H1 (cell line): Measurements from ENCODE around the gene PRAME. TPM values are rescaled to one million over a fixed set of nuclear protein-coding genes. Genes with fewer than 3 reads are reported as not detected.

ENCODE experiments used
- CTCF ChIA-PET: fragments of 300-600 bp; sonication (Branson Sonifier 250); formaldehyde crosslinking; loops from one replicate; lab custom pipeline; 2021; ENCODE audit not compliant: partially characterized antibody; lab: Charles Lee
- POLR2A ChIA-PET: fragments of 300-600 bp; sonication (Branson Sonifier 250); formaldehyde crosslinking; loops from one replicate; lab custom pipeline; 2021; ENCODE audit warnings: inconsistent platforms; ENCODE audit not compliant: partially characterized antibody; lab: Charles Lee
- DNase-seq, 2 experiments: peaks; one replicate each; pipeline versions ENCODE4 v3.0.0 to v3.0.0-alpha.2; 2010 to 2022; ENCODE audit warnings: low spot score in 2 of 2, low read depth in 1 of 2, mixed read lengths in 1 of 2
- FAIRE-seq: peaks from 2 replicates; lab custom pipeline; 2011; peaks lifted over from hg19 to GRCh38; lab: Jason Lieb, UNC
- H2AFZ ChIP-seq: 2 replicates; pipeline ENCODE4 v1.8.1; 2012; ENCODE audit warnings: low read length, inconsistent platforms
- H2AK5ac ChIP-seq: 2 replicates; pipeline ENCODE4 v1.6.1; 2013; ENCODE audit warnings: low read depth, low read length
- H2BK120ac ChIP-seq: replicated peaks from 2 replicates; pipeline ENCODE3; 2013; ENCODE audit warnings: low read depth, low read length, inconsistent platforms
- H2BK12ac ChIP-seq: 2 replicates; pipeline ENCODE4 v1.6.1; 2013; ENCODE audit warnings: low read depth, low read length
- H2BK15ac ChIP-seq: 2 replicates; pipeline ENCODE4 v1.6.1; 2013; ENCODE audit warnings: low read length
- H2BK20ac ChIP-seq: 2 replicates; pipeline ENCODE4 v1.6.1; 2013; ENCODE audit warnings: low read length
- H2BK5ac ChIP-seq: 2 replicates; pipeline ENCODE4 v1.6.1; 2013; ENCODE audit warnings: low read depth, low read length
- H3K14ac ChIP-seq: 2 replicates; pipeline ENCODE4 v1.6.1; 2013; ENCODE audit warnings: inconsistent platforms; ENCODE audit not compliant: insufficient read length
- H3K18ac ChIP-seq: 2 replicates; pipeline ENCODE4 v1.6.1; 2013; ENCODE audit warnings: low read length; ENCODE audit errors: extremely low read depth
- H3K23ac ChIP-seq: 2 replicates; pipeline ENCODE4 v1.6.1; 2013; ENCODE audit warnings: inconsistent platforms; ENCODE audit not compliant: insufficient read length
- H3K23me2 ChIP-seq: 2 replicates; pipeline ENCODE4 v1.6.1; 2013; ENCODE audit warnings: low read depth, low read length
- H3K27ac ChIP-seq: 2 replicates; pipeline ENCODE4 v1.6.1; 2011; ENCODE audit warnings: low read depth, low read length, inconsistent platforms
- H3K27me3 ChIP-seq, 4 experiments: replicated peaks in 1 of 4; 1 replicate in 1 of 4; 2 replicates in 3 of 4; pipeline versions ENCODE4 v1.6.1 to v1.8.1; 2011 to 2013; ENCODE audit warnings: low read length in 3 of 4, mild to moderate bottlenecking in 3 of 4, inconsistent platforms in 2 of 4, mixed read lengths in 2 of 4, moderate library complexity in 1 of 4; ENCODE audit not compliant: control insufficient read depth in 3 of 4, insufficient read depth in 3 of 4; ENCODE audit errors: extremely low read depth in 1 of 4
- H3K36me3 ChIP-seq, 4 experiments: 2 replicates each; pipeline versions ENCODE4 v1.6.1 to v1.8.1; 2011 to 2013; ENCODE audit warnings: mild to moderate bottlenecking in 4 of 4, low read length in 3 of 4, moderate library complexity in 2 of 4, control low read depth in 1 of 4, inconsistent platforms in 1 of 4; ENCODE audit not compliant: insufficient read depth in 4 of 4, control insufficient read depth in 2 of 4
- H3K4ac ChIP-seq: replicated peaks from 2 replicates; pipeline ENCODE3; 2013; ENCODE audit warnings: low read length, low read depth, mixed read lengths, inconsistent platforms; ENCODE audit not compliant: insufficient read length
- H3K4me1 ChIP-seq, 4 experiments: replicated peaks in 1 of 4; 1 replicate in 1 of 4; 2 replicates in 3 of 4; pipeline versions ENCODE4 v1.6.1 to v1.8.1; 2011 to 2013; ENCODE audit warnings: low read length in 3 of 4, inconsistent platforms in 2 of 4, mixed read lengths in 1 of 4; ENCODE audit not compliant: insufficient read depth in 4 of 4, control insufficient read depth in 3 of 4
- H3K4me2 ChIP-seq, 2 experiments: 2 replicates each; pipeline versions ENCODE4 v1.6.1 to v1.8.1; 2011 to 2013; ENCODE audit warnings: low read depth in 2 of 2, low read length in 2 of 2, control low read depth in 1 of 2, inconsistent platforms in 1 of 2, mild to moderate bottlenecking in 1 of 2; ENCODE audit not compliant: insufficient read depth in 1 of 2
- H3K4me3 ChIP-seq, 4 experiments: fragments of 200-600, 300-600 bp in 1 of 4; sonication (generic), shearing (Covaris generic), sonication (Bioruptor Twin) in 1 of 4; 2 replicates each; pipeline versions ENCODE4 v1.5.1 to v1.8.1; 2011 to 2016; ENCODE audit warnings: low read length in 4 of 4, low read depth in 3 of 4, control low read depth in 2 of 4, inconsistent platforms in 2 of 4, mild to moderate bottlenecking in 2 of 4, mixed read lengths in 1 of 4, moderate library complexity in 1 of 4; ENCODE audit not compliant: insufficient read depth in 2 of 4; ENCODE audit errors: extremely low read depth in 1 of 4
- H3K56ac ChIP-seq: replicated peaks from 2 replicates; pipeline ENCODE3; 2013; ENCODE audit warnings: low read depth, mild to moderate bottlenecking, mixed read lengths, low read length, inconsistent platforms; ENCODE audit not compliant: insufficient read length
- H3K79me1 ChIP-seq: 2 replicates; pipeline ENCODE4 v1.6.1; 2013; ENCODE audit warnings: low read depth, low read length, control low read depth
- H3K79me2 ChIP-seq, 2 experiments: 2 replicates each; pipeline versions ENCODE4 v1.6.1 to v1.8.1; 2012 to 2013; ENCODE audit warnings: low read length in 2 of 2, mild to moderate bottlenecking in 2 of 2, inconsistent platforms in 1 of 2; ENCODE audit not compliant: insufficient read depth in 2 of 2, control insufficient read depth in 1 of 2
- H3K9ac ChIP-seq, 4 experiments: replicated peaks in 1 of 4; 1 replicate in 1 of 4; 2 replicates in 3 of 4; pipeline versions ENCODE4 v1.6.1 to v1.8.1; 2011 to 2013; ENCODE audit warnings: low read depth in 3 of 4, low read length in 3 of 4, control low read depth in 2 of 4, mild to moderate bottlenecking in 2 of 4, moderate library complexity in 2 of 4, inconsistent platforms in 1 of 4; ENCODE audit errors: extremely low read depth in 1 of 4
- H3K9me3 ChIP-seq, 2 experiments: 2 replicates each; pipeline versions ENCODE4 v1.6.1 to v1.8.1; 2012 to 2013; ENCODE audit warnings: mild to moderate bottlenecking in 2 of 2, moderate library complexity in 2 of 2, control low read depth in 1 of 2, inconsistent platforms in 1 of 2, low read depth in 1 of 2, low read length in 1 of 2, mixed read lengths in 1 of 2; ENCODE audit not compliant: insufficient read depth in 2 of 2
- H4K20me1 ChIP-seq, 2 experiments: replicated peaks in 1 of 2; 2 replicates each; pipeline versions ENCODE3 to v1.8.1; 2011 to 2013; ENCODE audit warnings: inconsistent platforms in 2 of 2, low read length in 2 of 2, mild to moderate bottlenecking in 1 of 2; ENCODE audit not compliant: insufficient read depth in 2 of 2, control insufficient read depth in 1 of 2
- H4K5ac ChIP-seq: 2 replicates; pipeline ENCODE4 v1.6.1; 2013; ENCODE audit warnings: low read length, low read depth, mixed read lengths, inconsistent platforms; ENCODE audit not compliant: insufficient read length
- H4K8ac ChIP-seq: 2 replicates; pipeline ENCODE4 v1.8.0; 2013; ENCODE audit warnings: mild to moderate bottlenecking, moderate library complexity, low read length, inconsistent platforms; ENCODE audit not compliant: insufficient read depth; ENCODE audit errors: extremely low read depth
- H4K91ac ChIP-seq: replicated peaks from 2 replicates; pipeline ENCODE3; 2013; ENCODE audit warnings: low read length, mixed read lengths, inconsistent platforms; ENCODE audit not compliant: insufficient read length
- CEBPB ChIP-seq: IDR thresholded peaks from 2 replicates; pipeline ENCODE4 v1.6.1; 2012; ENCODE audit warnings: low read depth, low read length
- GABPA ChIP-seq: IDR thresholded peaks from 2 replicates; pipeline ENCODE4 v1.6.1; 2011; ENCODE audit warnings: mild to moderate bottlenecking, low read length, moderate library complexity, borderline replicate concordance; ENCODE audit not compliant: insufficient read depth
- SRF ChIP-seq: IDR thresholded peaks from 2 replicates; pipeline ENCODE4 v1.6.1; 2011; ENCODE audit warnings: mild to moderate bottlenecking, low read depth, low read length, moderate library complexity
- WGBS, 2 experiments: shearing (Covaris generic) in 1 of 2; methylation state at CpG; one replicate each; pipeline versions ENCODE4 v1.1.6 to v1.1.7; 2013 to 2015; ENCODE audit warnings: low lambda C conversion rate in 2 of 2, mixed read lengths in 2 of 2, inconsistent platforms in 1 of 2, low coverage in 1 of 2, missing lambda C conversion rate in 1 of 2; ENCODE audit not compliant: insufficient replicate concordance in 2 of 2, insufficient coverage in 1 of 2, insufficient read length in 1 of 2; ENCODE audit errors: extremely low coverage in 1 of 2, missing lambda C conversion rate in 1 of 2; 5-methylcytosine and 5-hydroxymethylcytosine counted together
- polyA plus RNA-seq, 7 experiments: library from polyadenylated mRNA; depleted of rRNA in 3 of 7; stranded (reverse) in 5 of 7; unstranded in 2 of 7; fragments of >200 nt in 5 of 7; fragments of 200-250 nt in 2 of 7; gene quantifications; 1 replicate in 5 of 7; 2 replicates in 1 of 7; 4 replicates in 1 of 7; pipeline versions ENCODE4 v1.2.1 to v1.2.3, GENCODE V29; 2011 to 2013; ENCODE audit warnings: missing spikeins in 2 of 7, mixed read lengths in 2 of 7
- total RNA-seq: library from RNA; stranded (reverse); fragmentation: NEBNext Ultra II Directional; extraction: Animal tissue kit (Norgen Biotek cat#: 25700); gene quantifications from 2 replicates; pipeline ENCODE4 v1.2.1, GENCODE V29; 2021

PRAME gene
- total and polyA plus RNA-seq, 2 of the 8 experiments (the other 6 are each of a cell fraction or from before 2014, with no cell fraction given) = 0.15 to 1.1 TPM

DNA sequence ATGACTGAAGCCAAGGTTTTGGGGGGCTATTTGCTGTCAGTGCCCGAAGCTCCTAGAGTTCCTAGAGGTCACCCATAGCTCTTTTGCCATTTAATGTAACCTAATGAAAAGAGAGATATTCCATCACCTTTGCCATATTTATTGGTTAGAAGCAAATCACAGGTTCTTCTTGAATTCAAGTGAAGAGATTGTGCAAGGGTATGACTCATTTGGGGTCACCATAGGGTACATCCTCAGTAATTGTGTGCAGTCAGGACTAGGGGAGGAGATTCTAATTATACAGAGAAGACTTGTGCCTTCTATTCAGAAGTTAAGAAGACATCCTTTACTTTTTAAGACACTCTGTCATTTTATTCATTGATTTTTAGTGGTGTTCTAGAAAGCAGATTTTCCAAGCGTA is 6.9 kb upstream of the PRAME start:
- POLR2A ChIA-PET = no interaction called here
- 97% methylated on average over 2 of the region's 2 CpGs; no CpG with 5 or more reads in 1 of the 2 experiments for WGBS, 2 experiments
- no peak overlapping the region for H3K56ac ChIP-seq
- TF ChIP-seq GABPA (no peak), CEBPB (no peak), SRF (no peak)

More for the DNA sequence above, 6.9 kb upstream of the PRAME start:
- no peak overlapping the region for H2BK15ac ChIP-seq
- H4K5ac ChIP-seq = no peak overlapping the region
- H4K91ac ChIP-seq = no peak overlapping the region
- H3K23me2 ChIP-seq = no peaks in the 10 kb centered on the region
- H3K79me2 ChIP-seq = no peaks in the 10 kb centered on the region
- H2AK5ac ChIP-seq = no peak overlapping the region
- H3K27ac ChIP-seq = no peak overlapping the region
- no peak overlapping the region for H3K9ac ChIP-seq
- no peak overlapping the region for H4K8ac ChIP-seq
- no peak overlapping the region for H2AFZ ChIP-seq
- no peak overlapping the region for H3K4me2 ChIP-seq
- no peak overlapping the region for H3K23ac ChIP-seq
- no peaks in the 10 kb centered on the region for H3K79me1 ChIP-seq
- H3K4me1 ChIP-seq = no peaks in the 10 kb centered on the region
- no peak overlapping the region for H3K4me3 ChIP-seq
- no peak overlapping the region for H2BK5ac ChIP-seq
- H2BK120ac ChIP-seq = no peak overlapping the region
- H3K14ac ChIP-seq = no peak overlapping the region
- no peaks in the 10 kb centered on the region for H3K36me3 ChIP-seq
- H3K4ac ChIP-seq = no peak overlapping the region
- no peak overlapping the region for H3K18ac ChIP-seq
- no peak overlapping the region for H2BK20ac ChIP-seq
- no peaks in the 10 kb centered on the region for H4K20me1 ChIP-seq
- CTCF ChIA-PET = no interaction called here
- no peak overlapping the region for H2BK12ac ChIP-seq
- no peak for FAIRE-seq
- peaks cover 34 to 63% (median 52%) of the 10 kb centered on the region in 4 experiments for H3K27me3 ChIP-seq
- DNase-seq = no peak
- H3K9me3 ChIP-seq = peaks cover 29 to 37% of the 10 kb centered on the region in 2 experiments
